Retinal pigment epithelial cell (primary cell): Measurements from ENCODE around the gene GRK5.

Source experiments
- DNase-seq: peaks from one replicate; pipeline ENCODE4 v3.0.0-alpha.2; 2010; ENCODE audit warnings: low read depth
- H3K4me3 ChIP-seq: 2 replicates; pipeline ENCODE4 v1.5.1; 2011; ENCODE audit warnings: mild to moderate bottlenecking, low read length, control low read depth, moderate library complexity
- CTCF ChIP-seq: conservative IDR thresholded peaks from 2 replicates; pipeline ENCODE4 v1.5.1; 2011; ENCODE audit warnings: low read depth, low read length, control low read depth, inconsistent platforms

The GRK5 gene

GRCh38 chr10:119183664-119184412, 23.5 kb upstream of the GRK5 start:
- H3K4me3 ChIP-seq, result no peak overlapping the region
- no peak for DNase-seq
- no peak for TF ChIP-seq CTCF

- DNase-seq, result peak; percentile 67
- H3K4me3 ChIP-seq, result no peak overlapping the region
- no peak for TF ChIP-seq CTCF
These were observed 17.5 kb upstream of the GRK5 start for GRCh38 chr10:119189811-119190282.

- TF ChIP-seq CTCF, result no peak
- peak; percentile 93 for DNase-seq
- no peak overlapping the region for H3K4me3 ChIP-seq
These were observed 17.0 kb upstream of the GRK5 start for GRCh38 chr10:119190353-119190752.

GRCh38 chr10:119190954-119191785, 16.2 kb upstream of the GRK5 start:
- H3K4me3 ChIP-seq, result no peak overlapping the region
- no peak for DNase-seq
- TF ChIP-seq CTCF, result no peak

- TF ChIP-seq CTCF, result no peak
- no peak for DNase-seq
- H3K4me3 ChIP-seq, result no peak overlapping the region
These were observed 15.5 kb upstream of the GRK5 start for GRCh38 chr10:119191881-119192280.

- no peak for DNase-seq
- TF ChIP-seq CTCF, result no peak
- no peak overlapping the region for H3K4me3 ChIP-seq
These were observed 9.4 kb upstream of the GRK5 start for GRCh38 chr10:119197921-119198320.
